Measurements from ENCODE around the gene CARD11. TPM values are rescaled to one million over a fixed set of nuclear protein-coding genes. Genes with fewer than 3 reads are reported as not detected.

The CARD11 gene
- total and polyA plus RNA-seq, 2 experiments from 2014 or later = 0.15 TPM; not detected in 1

DNA sequence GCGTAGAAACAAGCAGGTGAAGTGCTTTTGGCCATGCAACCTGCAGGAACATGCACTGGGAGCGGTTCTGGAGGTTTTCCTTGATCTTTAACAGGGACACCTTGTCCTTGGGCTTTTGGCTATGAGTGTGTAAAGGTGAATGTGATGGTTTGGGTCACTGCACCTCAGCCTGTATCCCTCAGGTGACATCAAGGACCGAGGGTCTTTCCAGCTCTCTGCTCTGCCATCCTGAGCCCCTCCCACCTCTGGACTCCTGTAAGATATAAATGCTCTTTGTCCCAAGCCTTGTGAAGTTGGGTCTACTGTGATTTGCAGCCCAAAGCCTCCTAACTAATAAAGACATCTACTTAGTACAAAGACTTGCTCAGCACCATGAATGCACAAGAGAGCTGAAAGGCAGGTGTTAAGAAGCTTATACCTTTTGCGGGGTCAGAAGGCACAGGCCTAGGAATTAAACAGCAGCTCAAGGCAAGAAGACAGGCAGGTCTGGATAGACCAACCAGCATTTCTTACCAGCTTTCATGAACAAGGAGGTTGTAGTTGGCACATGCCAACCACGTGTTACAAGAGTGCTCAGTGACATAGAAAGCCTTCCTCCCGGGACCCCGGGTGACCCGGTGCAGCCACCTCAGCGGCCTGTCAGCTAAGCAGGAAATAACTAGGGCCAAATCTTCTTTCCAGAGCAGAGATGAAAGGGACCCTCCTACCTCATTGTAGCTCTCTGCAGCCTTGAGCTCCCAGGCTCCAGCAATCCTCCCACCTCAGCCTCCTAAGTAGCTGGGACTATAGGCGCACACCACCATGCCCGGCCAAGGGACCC is 89.9 kb downstream of the CARD11 start:
- no peak overlapping the region for H3K27ac ChIP-seq
- H3K4me1 ChIP-seq (ENCODE audit: low read depth) = no peaks in the 10 kb centered on the region
- no peaks in the 10 kb centered on the region for H3K36me3 ChIP-seq
- H3K9me3 ChIP-seq (ENCODE audit: low read depth) = no peaks in the 10 kb centered on the region
- DNase-seq (ENCODE audit: low read depth in 1 of 2, low spot score in 1 of 2) = no peak
- TF ChIP-seq, protein P1, sequence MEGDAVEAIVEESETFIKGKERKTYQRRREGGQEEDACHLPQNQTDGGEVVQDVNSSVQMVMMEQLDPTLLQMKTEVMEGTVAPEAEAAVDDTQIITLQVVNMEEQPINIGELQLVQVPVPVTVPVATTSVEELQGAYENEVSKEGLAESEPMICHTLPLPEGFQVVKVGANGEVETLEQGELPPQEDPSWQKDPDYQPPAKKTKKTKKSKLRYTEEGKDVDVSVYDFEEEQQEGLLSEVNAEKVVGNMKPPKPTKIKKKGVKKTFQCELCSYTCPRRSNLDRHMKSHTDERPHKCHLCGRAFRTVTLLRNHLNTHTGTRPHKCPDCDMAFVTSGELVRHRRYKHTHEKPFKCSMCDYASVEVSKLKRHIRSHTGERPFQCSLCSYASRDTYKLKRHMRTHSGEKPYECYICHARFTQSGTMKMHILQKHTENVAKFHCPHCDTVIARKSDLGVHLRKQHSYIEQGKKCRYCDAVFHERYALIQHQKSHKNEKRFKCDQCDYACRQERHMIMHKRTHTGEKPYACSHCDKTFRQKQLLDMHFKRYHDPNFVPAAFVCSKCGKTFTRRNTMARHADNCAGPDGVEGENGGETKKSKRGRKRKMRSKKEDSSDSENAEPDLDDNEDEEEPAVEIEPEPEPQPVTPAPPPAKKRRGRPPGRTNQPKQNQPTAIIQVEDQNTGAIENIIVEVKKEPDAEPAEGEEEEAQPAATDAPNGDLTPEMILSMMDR (IDR thresholded peaks at IDR 0.05; ENCODE audit: low read depth, low read length) = no peak
- no peaks in the 10 kb centered on the region for H3K27me3 ChIP-seq
- no peak overlapping the region for H3K4me3 ChIP-seq

DNA sequence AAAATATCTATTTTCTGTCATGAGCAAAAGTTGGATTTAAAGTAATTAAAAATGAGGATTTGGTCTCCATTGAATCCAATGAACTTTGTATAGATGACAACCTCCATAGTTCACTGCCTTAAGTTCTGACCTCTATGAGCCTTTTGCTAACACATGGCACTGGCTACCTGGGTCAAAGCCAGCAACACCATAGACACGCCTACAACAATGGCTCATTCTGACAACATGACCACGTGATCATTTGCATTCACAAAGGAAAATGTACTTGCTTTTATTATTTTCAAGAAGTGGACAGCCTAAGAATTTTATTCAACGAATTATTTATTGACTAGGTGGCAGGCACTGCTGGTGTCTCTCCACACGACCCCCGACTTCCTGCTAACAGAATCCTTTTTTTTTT is 90.6 kb downstream of the CARD11 start:
- no peaks in the 10 kb centered on the region for H3K4me1 ChIP-seq (ENCODE audit: low read depth)
- H3K9me3 ChIP-seq (ENCODE audit: low read depth) = no peaks in the 10 kb centered on the region
- H3K27me3 ChIP-seq = no peaks in the 10 kb centered on the region
- no peak overlapping the region for H3K27ac ChIP-seq
- no peak for DNase-seq (ENCODE audit: low read depth in 1 of 2, low spot score in 1 of 2)
- H3K36me3 ChIP-seq = no peaks in the 10 kb centered on the region
- H3K4me3 ChIP-seq = no peak overlapping the region
- TF ChIP-seq, protein P1 (IDR thresholded peaks at IDR 0.05; ENCODE audit: low read depth, low read length) = no peak

DNA sequence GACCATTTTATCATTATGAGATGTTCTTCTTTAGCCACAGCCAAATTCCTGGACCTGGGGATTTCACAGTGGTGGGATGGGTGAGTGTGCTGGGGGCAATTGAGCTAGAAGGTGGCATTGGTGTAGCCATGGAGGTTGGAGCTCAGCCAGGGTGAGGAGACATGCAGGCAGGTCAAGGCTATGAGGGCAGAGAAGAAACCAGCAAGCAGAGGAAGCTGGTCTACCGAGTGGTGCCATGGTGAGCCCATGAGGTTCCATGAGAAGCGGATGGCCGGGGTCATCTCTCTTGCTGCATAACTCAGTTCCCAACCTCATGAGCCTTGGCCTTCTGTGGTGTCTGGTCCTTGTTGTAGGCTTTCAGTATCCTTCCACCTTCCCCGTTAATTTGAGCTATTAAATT is 91.4 kb downstream of the CARD11 start:
- H3K36me3 ChIP-seq = no peaks in the 10 kb centered on the region
- TF ChIP-seq, protein P1 (IDR thresholded peaks at IDR 0.05; ENCODE audit: low read depth, low read length) = no peak
- no peaks in the 10 kb centered on the region for H3K4me1 ChIP-seq (ENCODE audit: low read depth)
- no peak overlapping the region for H3K4me3 ChIP-seq
- no peaks in the 10 kb centered on the region for H3K27me3 ChIP-seq
- no peaks in the 10 kb centered on the region for H3K9me3 ChIP-seq (ENCODE audit: low read depth)
- no peak overlapping the region for H3K27ac ChIP-seq
- no peak for DNase-seq (ENCODE audit: low read depth in 1 of 2, low spot score in 1 of 2)

DNA sequence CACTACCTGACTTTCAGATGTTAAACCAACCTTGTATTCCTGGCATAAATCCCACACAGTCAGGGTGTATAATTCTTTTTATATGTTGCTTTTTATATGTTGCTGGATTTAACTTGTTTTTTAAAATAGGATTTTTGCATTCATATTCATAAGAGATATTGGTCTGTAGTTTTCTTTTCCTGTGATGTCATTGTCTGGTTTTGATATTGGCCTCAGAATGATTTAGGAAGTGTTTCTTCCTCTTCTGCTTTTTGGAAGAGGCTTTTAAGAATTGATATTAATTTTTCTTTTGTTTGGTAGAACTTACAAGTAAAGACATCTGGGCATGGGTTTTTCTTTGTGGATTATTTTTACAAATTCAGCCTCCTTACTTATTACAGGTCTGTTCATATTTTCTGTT is 93.1 kb downstream of the CARD11 start:
- Histone ChIP-seq H3K4me1 (ENCODE audit: low read depth) (no peaks in the 10 kb centered on the region), H3K4me3 (no peak overlapping the region), H3K27me3 (no peaks in the 10 kb centered on the region), H3K36me3 (no peaks in the 10 kb centered on the region), H3K27ac (no peak overlapping the region), H3K9me3 (ENCODE audit: low read depth) (no peaks in the 10 kb centered on the region)
- no peak for DNase-seq (ENCODE audit: low read depth in 1 of 2, low spot score in 1 of 2)
- TF ChIP-seq, protein P1 (IDR thresholded peaks at IDR 0.05; ENCODE audit: low read depth, low read length) = no peak

DNA sequence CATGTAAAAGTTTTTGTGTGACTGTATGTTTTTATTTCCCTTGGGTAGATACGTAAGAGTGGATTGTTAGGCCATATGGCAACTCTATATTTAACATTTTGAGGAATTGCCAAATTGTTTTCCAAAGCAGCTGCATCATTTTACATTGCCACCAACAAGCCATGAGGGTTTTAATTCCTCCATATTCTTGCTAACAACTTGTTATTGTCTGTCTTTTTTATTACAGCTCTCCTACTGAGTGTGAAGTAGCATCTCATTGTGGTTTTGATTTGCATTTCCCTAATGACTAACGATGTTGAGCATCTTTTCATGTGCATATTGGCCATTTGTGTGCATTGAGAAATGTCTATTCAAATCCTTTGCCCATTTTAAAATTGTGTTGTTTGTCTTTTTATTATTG is 94.9 kb downstream of the CARD11 start:
- Histone ChIP-seq H3K27ac (no peak overlapping the region), H3K9me3 (ENCODE audit: low read depth) (no peaks in the 10 kb centered on the region), H3K4me3 (no peak overlapping the region), H3K27me3 (no peaks in the 10 kb centered on the region), H3K36me3 (no peaks in the 10 kb centered on the region), H3K4me1 (ENCODE audit: low read depth) (no peaks in the 10 kb centered on the region)
- TF ChIP-seq, protein P1 (IDR thresholded peaks at IDR 0.05; ENCODE audit: low read depth, low read length) = no peak
- no peak for DNase-seq (ENCODE audit: low read depth in 1 of 2, low spot score in 1 of 2)

All from cardiac muscle cell (in vitro differentiated cells and primary cell).